ENCODE measurements around the gene IQCH.

Gene IQCH

DNA sequence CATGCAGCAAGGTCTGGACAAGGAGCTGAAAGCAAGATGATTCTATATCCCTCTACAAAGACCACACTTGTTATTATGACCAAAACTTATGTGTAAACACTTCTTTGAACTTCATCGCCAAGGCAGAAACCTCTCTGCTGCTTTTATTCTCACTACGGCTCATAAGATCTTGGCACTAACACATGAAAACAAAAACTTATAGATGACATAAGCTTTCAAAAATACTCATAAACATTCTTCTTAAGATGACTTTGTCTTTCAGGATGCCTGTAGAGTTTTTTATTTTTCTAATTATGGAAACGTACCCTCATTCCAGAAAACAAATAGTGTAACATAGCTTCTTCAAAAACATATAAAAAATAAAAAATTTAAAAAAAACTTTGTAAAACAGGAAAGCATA lies 253.8 kb downstream of the IQCH start:
- no peak for DNase-seq

- DNase-seq: no peak
These were observed 255.3 kb downstream of the IQCH start for GRCh38 chr15:67509918-67510317.

- DNase-seq: no peak
These were observed 256.1 kb downstream of the IQCH start for GRCh38 chr15:67510597-67511190.

- no peak for DNase-seq
These were observed 257.0 kb downstream of the IQCH start for GRCh38 chr15:67511606-67512005.

DNA sequence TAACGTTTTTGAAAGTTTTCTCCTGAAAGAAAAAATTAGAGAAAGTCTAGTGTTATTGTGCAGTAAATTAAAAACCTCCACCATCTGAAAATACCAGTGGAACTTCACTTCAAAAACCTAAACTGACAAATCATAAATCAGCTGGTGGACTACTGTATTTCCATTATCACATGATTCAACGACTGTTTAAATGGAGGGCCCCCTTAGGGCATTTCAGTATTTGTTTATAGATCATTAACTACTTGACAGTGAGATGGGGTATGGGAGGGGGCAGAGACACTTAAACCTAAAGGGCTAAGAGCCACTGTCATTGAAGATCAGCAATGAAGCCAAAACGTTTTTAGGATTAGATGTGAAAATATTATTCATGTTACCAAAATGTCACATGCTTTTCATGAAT lies 257.6 kb downstream of the IQCH start:
- no peak for DNase-seq

GRCh38 chr15:67512933-67513714 lies 258.5 kb downstream of the IQCH start:
- DNase-seq: no peak

DNA sequence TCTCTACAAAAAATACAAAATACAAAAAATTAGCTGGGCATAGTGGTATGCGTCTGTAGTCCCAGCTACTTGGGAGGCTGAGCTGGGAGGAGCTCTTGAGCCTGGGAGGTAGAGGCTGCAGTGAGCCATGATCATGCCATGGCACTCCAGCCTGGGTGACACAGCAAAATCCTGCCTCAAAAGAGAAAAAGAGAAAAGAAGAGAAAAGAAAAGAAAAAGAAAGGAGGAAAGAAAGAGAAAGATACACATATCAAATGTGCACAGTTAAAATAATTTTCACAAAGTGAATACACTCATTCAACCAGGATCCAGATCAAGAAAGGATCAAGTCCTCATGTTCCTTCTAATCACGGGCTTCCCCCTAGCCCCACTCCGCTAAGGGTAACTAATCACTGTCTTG lies 260.5 kb downstream of the IQCH start:
- no peak for DNase-seq

- no peak for DNase-seq
These were observed 261.0 kb downstream of the IQCH start for GRCh38 chr15:67515557-67515956.

- no peak for DNase-seq
These were observed 265.9 kb downstream of the IQCH start for GRCh38 chr15:67520321-67521028.

- DNase-seq: peak; percentile 85 to 91
These were observed 266.6 kb downstream of the IQCH start, which contains the start of gene C15orf61 for GRCh38 chr15:67521029-67521782. TSS of gene C15orf61 (plus strand) at chr15:67521131. CDS start at chr15:67521249, 118 bp downstream.

DNA sequence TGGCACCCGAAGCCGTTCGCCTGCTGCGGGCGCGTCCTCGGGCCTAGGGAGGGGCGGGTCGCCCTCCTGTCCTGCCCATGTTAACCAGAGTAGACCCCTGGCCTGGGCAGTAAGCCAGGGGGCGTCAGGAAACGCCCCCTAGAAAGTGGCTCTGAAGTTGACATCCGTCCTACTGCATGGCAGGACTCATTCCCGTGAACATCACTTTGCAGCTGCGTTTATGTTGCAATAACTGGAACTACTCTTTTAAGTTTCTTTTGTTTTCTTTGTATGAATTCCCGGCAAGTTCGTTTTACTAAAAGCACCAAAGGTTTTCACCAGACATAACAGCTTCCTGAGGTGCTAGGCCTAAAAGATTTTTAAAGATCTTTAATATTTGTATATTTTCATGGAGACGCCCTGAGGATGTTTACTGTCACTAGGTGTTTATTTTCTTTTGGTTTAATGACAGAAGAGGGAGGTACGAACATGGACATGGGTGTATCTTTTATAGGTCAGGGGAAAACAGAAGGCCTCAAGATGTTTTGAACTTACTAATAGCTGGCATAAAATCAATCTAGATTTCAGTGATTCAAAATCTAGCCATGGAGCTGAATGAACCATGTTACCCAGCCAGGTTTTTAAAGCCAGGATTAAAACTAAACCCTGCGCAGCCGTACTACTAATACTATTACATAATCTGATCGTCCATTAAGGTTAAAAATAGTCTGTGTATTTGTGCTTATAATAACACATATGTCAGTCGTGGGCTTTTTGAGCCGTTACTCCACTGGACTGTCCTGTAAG lies 267.4 kb downstream of the IQCH start:
- peak in 1 of 2 donors; percentile 35 for DNase-seq

DNA sequence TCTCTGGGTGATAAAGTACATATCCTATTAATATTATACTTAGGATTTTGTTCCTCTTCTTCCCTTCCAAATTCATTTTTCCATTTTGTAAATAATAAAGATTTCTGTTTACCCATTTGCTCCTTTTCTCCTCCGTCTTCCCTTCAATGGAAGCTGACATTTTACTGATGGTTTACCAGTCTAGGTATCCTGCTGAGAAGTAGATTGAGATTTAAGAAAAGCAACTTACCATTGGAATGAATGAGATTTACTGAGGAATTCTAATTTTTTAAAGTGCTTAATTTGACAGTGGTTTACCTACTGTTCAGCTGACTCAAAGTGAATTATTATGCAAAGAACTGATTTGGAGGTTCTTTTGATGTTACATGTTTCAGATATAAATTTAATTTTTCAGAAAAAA lies 268.7 kb downstream of the IQCH start:
- no peak for DNase-seq

DNA sequence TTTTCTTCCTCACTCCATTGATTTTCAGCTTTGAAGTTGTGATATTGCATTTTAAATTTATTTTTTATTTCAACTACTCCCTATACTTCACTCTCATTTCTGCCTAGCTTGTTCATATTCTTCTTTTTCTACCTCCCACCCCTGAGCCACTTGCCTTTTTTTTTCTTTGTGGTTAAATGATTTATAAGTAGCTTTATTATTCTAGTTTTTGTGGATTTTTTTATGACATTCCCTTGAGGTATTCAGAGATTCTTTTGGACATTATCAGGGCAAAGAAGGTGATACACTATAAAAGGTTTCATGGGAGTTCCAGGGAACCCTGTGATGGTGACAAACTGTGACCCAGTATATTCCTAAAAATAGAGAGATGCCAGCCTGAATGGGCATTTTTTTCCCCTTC lies 269.6 kb downstream of the IQCH start:
- no peak for DNase-seq

DNA sequence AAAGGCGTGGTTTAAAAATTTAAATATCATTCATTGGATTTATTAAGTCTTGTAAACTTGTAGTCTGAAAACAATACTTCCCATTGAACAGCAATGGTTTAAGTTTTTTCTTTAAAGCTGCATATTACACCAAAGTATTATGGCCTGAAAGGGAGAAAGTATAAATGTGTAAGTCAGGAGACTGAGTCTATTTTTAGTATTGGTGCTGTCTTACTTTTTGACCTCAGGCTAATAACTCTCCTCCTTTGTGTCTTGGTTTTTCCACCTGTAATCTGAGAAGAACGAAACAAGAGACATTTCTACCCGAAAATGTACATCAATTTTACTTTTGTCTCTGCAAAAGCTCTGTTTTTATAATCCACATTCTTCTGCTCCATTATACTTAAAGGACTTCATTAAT lies 273.9 kb downstream of the IQCH start:
- DNase-seq: no peak

- no peak for DNase-seq
These were observed 276.9 kb downstream of the IQCH start for GRCh38 chr15:67531379-67531914.

GRCh38 chr15:67533873-67534272 lies 279.3 kb downstream of the IQCH start:
- DNase-seq: no peak

GRCh38 chr15:67534360-67534759 lies 279.8 kb downstream of the IQCH start:
- no peak for DNase-seq

DNA sequence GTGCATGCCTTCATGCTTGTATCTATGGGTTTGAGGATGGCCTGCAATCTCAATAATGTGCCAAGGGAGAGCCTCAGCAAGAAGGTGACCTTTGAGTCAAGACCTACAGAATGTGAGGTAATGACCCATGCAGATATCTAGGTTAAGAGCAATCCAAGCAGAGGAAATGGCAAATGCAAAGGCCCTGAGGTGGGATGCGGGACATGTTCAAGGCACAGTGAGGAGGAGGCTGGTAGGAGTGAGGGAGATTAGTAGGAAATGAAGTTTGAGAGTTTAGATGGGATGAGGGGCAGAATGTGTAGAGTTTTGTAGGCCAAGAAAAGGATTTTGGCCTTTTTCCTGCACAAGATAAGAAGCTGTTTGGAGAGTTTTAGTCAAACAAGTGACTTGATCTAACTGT lies 283.2 kb downstream of the IQCH start:
- DNase-seq: no peak

DNA sequence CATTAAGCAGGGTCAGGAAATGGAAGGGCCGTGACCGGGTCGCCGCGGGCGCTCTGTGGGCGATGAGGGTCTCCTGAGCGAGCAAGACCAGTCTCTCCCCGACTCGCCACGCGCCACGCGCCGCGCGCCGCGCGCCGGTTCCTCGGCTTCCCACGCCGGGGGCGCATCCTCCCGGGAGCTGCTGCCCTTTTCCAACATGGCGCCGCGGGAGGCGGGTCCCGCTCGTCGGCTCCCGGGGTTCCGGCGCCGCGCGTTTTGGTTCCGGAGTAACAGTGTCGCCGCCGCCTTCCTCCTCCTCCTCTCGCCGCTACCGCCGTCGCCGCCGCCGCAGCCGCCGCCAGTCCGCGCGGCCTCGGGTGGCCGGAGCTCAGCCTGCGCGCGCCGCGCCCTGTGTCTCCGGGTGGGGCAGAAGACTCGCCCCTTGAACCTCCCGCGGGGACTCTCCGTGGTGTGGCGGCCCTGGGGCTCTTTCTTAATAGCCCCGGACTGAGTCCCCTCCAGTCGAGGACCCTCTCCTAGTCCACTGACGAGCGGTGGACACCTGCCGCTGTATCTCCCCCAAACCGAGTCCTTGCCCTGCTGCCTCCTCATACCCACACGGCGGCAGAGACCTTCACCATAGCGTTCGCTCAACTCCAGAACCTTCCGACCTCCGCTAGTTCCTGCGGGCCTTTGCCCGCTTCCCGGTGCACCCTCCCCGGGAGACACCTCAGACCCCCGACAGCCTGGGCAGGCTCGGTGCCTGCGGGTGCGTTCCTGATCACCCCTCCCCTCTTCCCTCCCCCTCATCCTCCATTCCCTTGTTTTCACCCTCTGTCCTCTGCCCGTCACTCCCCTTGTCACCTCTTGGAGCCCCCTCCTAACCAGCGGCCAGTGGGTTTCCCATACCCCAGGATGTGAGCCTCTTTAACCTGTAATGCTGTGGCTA lies 288.1 kb downstream of the IQCH start, which contains the start of gene MAP2K5:
MAP2K5 (plus strand) TSS at position 284 of the 928 bp plus-strand sequence; CDS start at position 917, 633 bp downstream.
- peak; percentile 75 to 85 for DNase-seq

- no peak for DNase-seq
These were observed 288.7 kb downstream of the IQCH start for GRCh38 chr15:67543348-67543718.

DNA sequence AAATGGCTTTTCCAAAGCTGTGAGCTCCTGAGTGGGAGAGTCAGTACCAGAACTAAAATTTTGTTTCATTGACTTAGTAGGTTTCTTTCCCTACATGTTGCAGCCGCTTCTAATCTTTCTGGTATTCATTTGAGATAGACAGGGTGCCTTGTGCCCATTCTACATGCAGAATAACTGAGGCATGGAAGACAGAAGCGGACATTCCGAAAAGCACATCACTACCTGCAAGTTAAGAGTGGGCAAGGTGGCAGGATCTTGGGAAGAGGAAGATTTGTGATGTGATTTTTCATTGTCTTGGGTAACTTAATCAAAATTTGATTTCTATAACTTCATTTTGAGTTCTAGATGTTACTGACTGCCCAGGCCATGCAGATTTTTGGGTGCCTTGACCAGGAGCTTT lies 289.9 kb downstream of the IQCH start:
- no peak for DNase-seq

All from CD4-positive, alpha-beta T cell treated with Interferon alpha-2 for 1 hour (primary cell).